ENCODE results near the gene CERS4. TPM values are rescaled to one million over a fixed set of nuclear protein-coding genes. Genes with fewer than 3 reads are reported as not detected.

Gene CERS4
- total and polyA plus RNA-seq, 3 experiments from 2014 or later: 13.3 to 21.9 (median 21.5) TPM

DNA sequence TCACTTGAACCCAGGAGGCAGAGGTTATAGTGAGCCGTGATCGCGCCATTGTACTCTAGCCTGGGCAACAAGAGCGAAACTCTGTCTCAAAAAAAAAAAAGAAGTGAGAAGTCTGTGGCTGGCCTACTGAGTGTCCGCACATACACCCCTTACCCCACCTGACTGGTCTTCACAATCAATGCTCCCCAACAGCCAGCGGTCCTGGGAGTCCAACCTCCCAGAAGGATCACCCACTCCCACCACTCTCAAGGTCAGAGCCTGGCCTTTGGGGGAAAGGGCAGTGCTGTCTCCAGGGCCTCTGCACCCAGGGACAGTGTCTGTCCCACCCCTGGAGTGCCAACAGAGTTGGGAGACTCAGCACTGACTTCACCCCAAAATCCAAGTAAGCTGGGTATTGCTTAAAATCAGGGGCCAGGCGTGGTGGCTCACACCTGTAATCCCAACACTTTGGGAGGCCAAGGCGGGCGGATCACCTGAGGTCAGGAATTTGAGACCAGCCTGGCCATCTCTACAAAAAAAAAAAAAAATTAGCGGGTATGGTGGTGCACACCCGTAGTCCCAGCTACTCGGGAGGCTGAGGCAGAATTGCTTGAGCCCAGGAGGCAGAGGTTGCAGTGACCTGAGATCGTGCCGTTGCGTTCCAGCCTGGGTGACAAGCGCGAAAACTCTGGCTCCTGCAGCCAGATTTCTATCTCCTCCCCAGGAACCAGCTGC is 101.3 kb downstream of the CERS4 start:
- Histone ChIP-seq H3K4me1 (ENCODE audit: insufficient read depth, low read length) (peaks cover 27% of the 10 kb centered on the region), H3K4me3 (ENCODE audit: low read length) (no peak overlapping the region), H3K9me3 (ENCODE audit: low read length) (no peaks in the 10 kb centered on the region), H3K27ac (ENCODE audit: low read depth, low read length) (no peak overlapping the region), H3K27me3 (ENCODE audit: insufficient read depth, low read length, poor library complexity, severe bottlenecking) (no peaks in the 10 kb centered on the region), H3K36me3 (ENCODE audit: insufficient read depth, low read length) (peaks cover 9% of the 10 kb centered on the region)
- DNase-seq: peak in 1 of 5 donors; percentile 23
- peaks cover 0 to 57% (median 2%) of the 10 kb centered on the region in 3 donors for H3K36me3 Mint-ChIP-seq
- CTCF ChIA-PET: interaction anchor here (0.7 to 1.7 kb wide), 2 partner anchors 13 to 268 kb away, joined by 3 read pairs; no protein-coding TSS in a partner anchor
- no peaks in the 10 kb centered on the region for H3K9me3 Mint-ChIP-seq
- no peak overlapping the region for H3K27ac Mint-ChIP-seq
- H3K27me3 Mint-ChIP-seq: no peaks in the 10 kb centered on the region
- POLR2A ChIA-PET: no interaction called here
- H3K4me1 Mint-ChIP-seq: peaks cover 29 to 39% (median 31%) of the 10 kb centered on the region in 3 donors
- H3K4me3 Mint-ChIP-seq: no peak overlapping the region

DNA sequence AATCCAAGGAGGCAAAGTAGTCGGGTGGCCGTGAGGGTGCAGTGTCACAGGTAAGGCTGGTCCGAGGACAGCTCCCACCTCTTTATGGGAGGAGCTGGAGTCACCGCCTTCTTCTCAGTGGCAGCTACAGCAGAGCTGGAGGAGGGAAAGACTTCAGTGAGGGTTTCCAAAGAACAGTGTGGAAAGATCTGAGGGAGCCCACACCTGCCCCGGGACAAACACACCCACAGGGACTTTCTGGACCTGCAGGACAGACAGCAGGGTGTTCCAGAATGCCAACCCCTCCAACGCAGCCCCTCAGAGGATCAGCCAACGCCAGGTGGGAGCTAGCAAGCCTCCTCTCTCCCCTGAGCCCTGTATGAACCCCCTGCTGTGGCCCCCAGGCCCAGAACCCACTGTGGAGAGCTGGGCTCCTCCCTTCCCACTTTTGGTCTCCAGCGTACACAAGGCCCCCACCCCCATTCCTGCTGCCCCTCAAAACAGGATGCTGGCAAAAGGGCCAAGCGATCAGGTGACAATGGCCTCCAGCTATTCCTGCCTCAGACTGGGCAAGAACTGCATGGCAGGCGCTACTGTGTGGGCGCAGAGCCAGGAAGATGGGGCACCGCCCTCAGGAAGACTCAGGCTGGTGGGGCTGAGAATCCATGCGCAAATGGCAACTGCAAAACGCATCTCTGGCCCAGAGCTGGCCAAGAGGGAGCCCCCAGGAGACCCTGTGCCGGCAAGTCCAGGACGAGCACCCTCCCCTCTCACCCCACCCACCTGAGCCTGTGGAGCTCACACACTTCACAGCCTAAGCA is 102.5 kb downstream of the CERS4 start:
- H3K9me3 Mint-ChIP-seq: no peaks in the 10 kb centered on the region
- CTCF ChIA-PET: no interaction called here
- DNase-seq: peak in 1 of 5 donors; percentile 38
- H3K4me3 Mint-ChIP-seq: no peak overlapping the region
- H3K36me3 Mint-ChIP-seq: peaks cover 0 to 61% (median 4%) of the 10 kb centered on the region in 3 donors
- Histone ChIP-seq H3K4me3 (ENCODE audit: low read length) (no peak overlapping the region), H3K9me3 (ENCODE audit: low read length) (no peaks in the 10 kb centered on the region), H3K27ac (ENCODE audit: low read depth, low read length) (no peak overlapping the region), H3K4me1 (ENCODE audit: insufficient read depth, low read length) (peaks cover 21% of the 10 kb centered on the region), H3K36me3 (ENCODE audit: insufficient read depth, low read length) (peaks cover 11% of the 10 kb centered on the region), H3K27me3 (ENCODE audit: insufficient read depth, low read length, poor library complexity, severe bottlenecking) (no peaks in the 10 kb centered on the region)
- H3K27ac Mint-ChIP-seq: peak overlapping the region in 1 of 8 donors; percentile 23
- peaks cover 21 to 32% (median 22%) of the 10 kb centered on the region in 3 donors for H3K4me1 Mint-ChIP-seq
- H3K27me3 Mint-ChIP-seq: no peaks in the 10 kb centered on the region
- POLR2A ChIA-PET: no interaction called here

Other genes with a start within 250 kb of the CERS4 start
- gene ELAVL1, start 203.7 kb upstream of the CERS4 start, total RNA-seq: 100 to 1,000 TPM; 156 to 164 TPM
- gene ELAVL1, start 203.7 kb upstream of the CERS4 start, polyA plus RNA-seq: 63.3 TPM
- gene CCL25, start 156.6 kb upstream of the CERS4 start, total RNA-seq: not detected
- gene CCL25, start 156.6 kb upstream of the CERS4 start, polyA plus RNA-seq: not detected
- gene FBN3, start 59.8 kb upstream of the CERS4 start, total RNA-seq: not detected
- gene FBN3, start 59.8 kb upstream of the CERS4 start, polyA plus RNA-seq: not detected
- gene CD320, start 99.0 kb downstream of the CERS4 start, total RNA-seq: 10 to 100 TPM; 93.7 to 97.6 TPM
- 58.6 TPM for gene CD320, start 99.0 kb downstream of the CERS4 start, polyA plus RNA-seq
- gene NDUFA7, start 112.0 kb downstream of the CERS4 start, total RNA-seq: 10 to 100 TPM; 86.0 to 93.3 TPM
- 121 TPM for gene NDUFA7, start 112.0 kb downstream of the CERS4 start, polyA plus RNA-seq
- gene RPS28, start 112.1 kb downstream of the CERS4 start, total RNA-seq: 1,000 to 10,000 TPM; 2,153 to 2,200 TPM
- 2,694 TPM for gene RPS28, start 112.1 kb downstream of the CERS4 start, polyA plus RNA-seq
- 1 to 10 TPM in 1 of 2 experiments, under 1 TPM in 1; 0.97 to 1.1 TPM for gene KANK3, start 133.9 kb downstream of the CERS4 start, total RNA-seq
- 3.6 TPM for gene KANK3, start 133.9 kb downstream of the CERS4 start, polyA plus RNA-seq
- not detected for gene ANGPTL4, start 154.8 kb downstream of the CERS4 start, total RNA-seq
- 0.28 TPM for gene ANGPTL4, start 154.8 kb downstream of the CERS4 start, polyA plus RNA-seq
- gene RAB11B, start 181.0 kb downstream of the CERS4 start, total RNA-seq: 10 to 100 TPM; 61.7 to 69.7 TPM
- 87.4 TPM for gene RAB11B, start 181.0 kb downstream of the CERS4 start, polyA plus RNA-seq
- 10 to 100 TPM; 13.1 to 14.1 TPM for gene MARCHF2, start 203.9 kb downstream of the CERS4 start, total RNA-seq
- gene MARCHF2, start 203.9 kb downstream of the CERS4 start, polyA plus RNA-seq: 51.0 TPM
- gene HNRNPM, start 235.6 kb downstream of the CERS4 start, total RNA-seq: 100 to 1,000 TPM; 336 to 338 TPM
- gene HNRNPM, start 235.6 kb downstream of the CERS4 start, polyA plus RNA-seq: 311 TPM